IPS-NIHi7 (cell line): ENCODE results near the gene TENT4B.

Experiments
- DNase-seq: peaks from one replicate; pipeline ENCODE4 v3.0.0; 2012; ENCODE audit warnings: mixed read lengths; ENCODE audit errors: extremely low spot score

TENT4B gene

DNA sequence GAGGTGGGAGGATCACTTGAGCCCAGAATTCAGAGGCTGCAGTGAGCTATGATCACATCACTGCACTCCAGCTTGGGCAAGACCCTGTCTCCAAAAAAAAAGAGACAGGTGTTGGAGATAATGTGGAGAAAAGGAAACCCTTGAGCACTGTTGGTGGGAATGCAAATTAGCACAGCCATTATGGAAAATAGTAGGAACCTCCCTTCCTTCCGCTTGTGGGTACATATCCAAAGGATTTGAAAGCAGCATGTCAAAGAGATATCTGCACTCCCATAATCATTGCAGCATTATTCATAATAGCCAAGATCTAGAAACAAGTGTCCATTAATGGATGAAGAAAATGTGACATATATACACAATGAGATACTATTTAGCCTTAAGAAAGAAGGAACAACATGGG, 103.5 kb downstream of the TENT4B start:
- no peak for DNase-seq

DNA sequence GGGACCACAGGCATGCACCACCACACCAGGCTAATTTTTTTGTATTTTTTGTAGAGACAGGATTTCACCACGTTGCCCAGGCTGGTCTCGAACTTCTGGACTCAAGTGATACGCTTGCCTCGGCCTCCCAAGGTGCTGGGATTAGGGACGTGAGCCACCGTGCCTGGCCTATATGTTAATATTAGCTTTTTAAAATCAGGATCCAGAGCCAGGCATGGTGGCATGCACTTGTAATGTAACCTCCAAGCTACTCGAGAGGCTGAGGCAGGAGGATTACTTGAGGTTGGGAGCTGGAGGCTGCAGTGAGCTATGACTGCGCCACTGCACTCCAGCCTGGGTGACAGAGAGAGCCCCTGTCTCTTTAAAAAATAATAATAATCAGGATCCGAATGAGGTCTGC, 104.8 kb downstream of the TENT4B start:
- DNase-seq, result no peak

DNA sequence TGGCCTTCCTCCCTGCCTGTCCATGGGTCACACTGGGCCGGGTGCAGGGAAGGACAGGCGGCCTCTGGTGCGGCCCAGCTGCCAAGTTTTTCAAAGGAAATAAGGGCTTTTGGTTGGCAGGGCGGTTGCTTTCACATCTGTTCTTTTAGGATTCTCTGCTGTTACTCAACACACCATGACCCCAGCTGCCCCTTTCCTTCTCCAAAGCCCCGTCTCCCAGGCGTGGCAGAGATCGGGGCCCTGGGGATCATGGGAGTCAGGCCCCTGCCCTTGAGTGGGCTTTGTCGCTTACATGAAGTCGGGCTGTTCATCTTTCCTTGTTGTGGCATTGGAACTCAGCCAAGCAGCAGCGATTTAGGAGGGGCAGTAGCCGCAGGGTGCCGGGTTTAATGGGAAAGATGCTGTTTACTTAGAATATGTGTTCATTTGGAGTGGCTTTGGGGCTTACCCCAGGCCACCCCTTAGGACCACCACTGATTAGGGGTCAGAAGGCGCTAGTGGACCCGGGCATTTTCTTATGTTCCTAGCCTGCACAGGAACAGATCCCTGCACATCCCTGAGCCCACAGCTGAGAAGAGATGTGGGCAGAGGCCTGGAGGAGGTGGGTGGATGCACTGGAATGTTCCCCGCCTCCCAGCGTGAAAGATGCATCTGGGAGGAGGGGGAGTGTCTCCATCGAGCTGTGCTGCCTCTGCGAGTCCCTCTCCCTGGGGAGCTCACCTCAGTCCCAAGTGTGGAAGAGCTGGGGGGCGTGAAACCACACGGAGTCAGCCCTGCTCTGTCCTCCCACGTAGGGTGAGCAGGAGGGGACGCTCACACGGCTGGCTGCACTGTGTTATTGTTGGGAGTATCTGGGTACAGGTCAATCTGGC, 106.5 kb downstream of the TENT4B start:
- DNase-seq, result no peak

- DNase-seq, result no peak
Observed at GRCh38 chr16:50260206-50261159, 107.4 kb downstream of the TENT4B start.

DNA sequence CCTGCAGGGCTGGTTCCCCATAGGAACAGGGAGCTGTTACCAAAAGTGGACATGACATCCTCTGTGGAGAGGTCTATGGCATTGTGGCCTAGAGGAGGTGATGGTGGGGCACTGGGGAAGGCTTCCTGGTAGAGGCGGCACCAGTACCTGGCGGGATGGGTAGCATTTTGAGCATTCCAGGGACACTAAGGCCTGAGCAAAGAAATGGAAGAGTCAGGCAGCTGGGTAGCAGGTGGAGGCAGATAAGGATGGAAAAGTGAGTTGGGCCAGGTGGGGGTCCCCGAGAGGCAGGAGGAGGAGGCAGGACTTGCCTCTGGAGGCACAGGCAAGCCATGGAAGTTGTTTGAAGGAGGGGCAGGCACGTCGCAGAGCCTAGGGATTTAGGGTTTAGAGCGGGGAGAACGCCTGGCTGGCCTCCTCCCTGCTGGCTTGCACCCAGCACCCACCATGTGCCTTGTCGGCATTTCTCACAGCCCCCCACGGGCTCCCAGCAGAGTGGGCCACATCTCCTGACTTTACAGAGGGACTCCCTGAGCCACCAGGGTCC, 108.1 kb downstream of the TENT4B start:
- no peak for DNase-seq

DNA sequence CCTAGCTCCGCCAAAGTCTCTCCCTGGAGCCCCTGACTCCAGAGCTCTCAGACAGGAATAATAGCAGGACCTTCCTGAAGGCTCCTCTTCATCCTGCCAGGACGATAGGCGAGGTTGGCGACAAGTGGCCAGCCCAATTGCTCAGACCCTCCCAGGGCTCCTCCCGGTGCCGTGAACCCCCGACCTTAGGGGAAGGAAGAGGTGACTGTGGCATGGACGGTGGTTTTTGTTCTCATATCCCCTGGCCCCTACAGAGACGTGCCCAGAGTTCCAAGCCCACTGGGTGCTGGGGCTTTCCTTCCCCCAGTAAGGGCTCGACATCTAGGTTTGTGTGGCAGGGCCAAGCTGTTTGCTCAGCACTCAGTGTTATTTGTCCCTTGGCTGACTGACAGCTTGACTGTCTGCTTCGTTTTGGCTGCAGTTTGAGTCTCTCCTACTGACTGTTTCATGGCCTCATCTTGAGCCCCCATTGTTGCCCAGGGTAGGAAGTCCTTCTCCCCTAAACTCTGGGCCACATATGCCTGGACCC, 108.7 kb downstream of the TENT4B start:
- no peak for DNase-seq

DNA sequence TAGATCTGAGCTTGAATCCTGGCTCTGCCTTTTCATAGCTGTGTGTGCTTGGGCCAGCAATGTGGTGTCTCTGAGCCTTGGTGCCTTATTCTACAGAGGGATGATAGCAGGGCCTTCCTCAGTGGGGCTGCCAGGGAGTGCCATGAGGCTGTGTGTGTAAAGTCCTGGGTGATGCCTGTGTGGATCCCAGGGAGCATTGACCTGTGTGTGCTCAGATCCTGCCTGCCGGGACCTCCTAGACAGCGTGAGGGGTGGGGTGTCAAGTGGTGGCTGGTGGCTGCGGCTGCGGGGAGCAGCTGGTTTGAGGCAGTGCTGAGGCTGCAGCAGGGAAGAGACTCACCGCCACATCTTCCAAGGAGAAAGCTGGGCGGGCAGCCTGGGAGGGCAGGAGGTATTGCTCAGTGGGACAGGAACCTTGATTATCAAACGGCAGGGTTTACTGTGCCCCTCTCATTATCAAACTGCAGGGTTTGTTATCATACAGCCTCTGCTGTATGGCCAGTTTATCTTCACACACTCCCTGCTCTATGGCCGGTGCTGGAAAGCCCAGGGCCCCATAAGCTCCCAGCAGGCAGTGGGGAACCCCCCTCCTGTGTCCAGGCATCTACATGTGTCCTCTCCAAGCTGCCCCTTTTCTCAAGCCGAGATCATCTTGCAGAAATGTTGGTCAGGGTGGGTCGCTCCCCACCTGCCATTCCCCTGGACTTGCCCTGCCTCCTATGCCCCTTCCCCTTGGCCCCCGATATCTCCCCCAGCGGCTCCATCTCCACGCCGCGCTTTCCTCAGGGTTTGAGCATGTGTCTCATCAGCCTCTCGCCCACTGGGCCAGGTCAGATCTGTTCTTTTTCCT, 110.2 kb downstream of the TENT4B start:
- DNase-seq, result no peak

- no peak for DNase-seq
Observed at GRCh38 chr16:50263940-50264929, 111.1 kb downstream of the TENT4B start.

DNA sequence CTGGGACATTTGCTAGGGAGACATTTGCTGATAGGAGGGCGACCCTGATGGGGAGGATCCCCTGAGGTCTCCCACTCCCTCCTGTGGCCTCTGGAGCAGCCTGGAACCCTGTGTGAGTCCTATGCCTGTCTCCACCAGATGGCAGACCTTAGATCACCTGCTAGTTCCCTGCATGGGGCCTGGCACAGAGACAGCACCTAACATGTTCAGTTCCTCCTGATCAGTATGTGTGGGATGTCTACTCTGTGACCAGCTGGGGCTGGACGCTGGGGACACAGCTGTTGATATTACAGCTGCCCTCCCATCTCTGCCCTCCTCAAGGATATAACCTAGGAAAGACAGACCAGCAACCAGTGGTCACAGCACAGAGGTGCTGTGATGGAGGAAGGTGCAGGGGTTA, 112.2 kb downstream of the TENT4B start:
- DNase-seq, result no peak

- DNase-seq, result no peak
Observed at GRCh38 chr16:50265716-50266336, 112.7 kb downstream of the TENT4B start.

- DNase-seq, result peak; percentile 74
Observed at GRCh38 chr16:50266337-50267091, 113.4 kb downstream of the TENT4B start, which contains the start of gene ADCY7. Gene ADCY7, plus strand, starts transcription at chr16:50266551. Its CDS starts 21,629 bp downstream, at chr16:50288180.

- no peak for DNase-seq
Observed at GRCh38 chr16:50267151-50267631, 114.1 kb downstream of the TENT4B start.

- DNase-seq, result no peak
Observed at GRCh38 chr16:50267651-50268050, 114.5 kb downstream of the TENT4B start.

DNA sequence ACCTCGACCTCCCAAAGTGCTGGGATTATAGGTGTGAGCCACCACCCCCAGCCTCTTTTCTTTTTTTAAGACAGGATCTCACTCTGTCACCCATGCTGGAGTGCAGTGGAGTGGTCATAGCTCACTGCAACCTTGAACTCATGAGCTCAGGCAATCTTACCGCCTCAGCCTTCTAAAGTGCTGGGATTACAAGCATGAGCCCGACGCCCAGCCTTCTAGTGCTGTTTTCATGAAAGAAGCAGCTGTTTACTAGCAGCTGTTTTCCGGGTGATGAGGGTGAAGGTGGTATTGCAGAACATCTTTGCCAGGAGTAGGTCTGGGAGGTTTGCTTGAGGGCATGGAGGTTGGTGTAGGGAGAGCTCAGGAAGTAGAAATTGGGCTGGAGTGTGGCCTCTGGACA, 115.2 kb downstream of the TENT4B start:
- no peak for DNase-seq

- no peak for DNase-seq
Observed at GRCh38 chr16:50269061-50269705, 116.1 kb downstream of the TENT4B start.

DNA sequence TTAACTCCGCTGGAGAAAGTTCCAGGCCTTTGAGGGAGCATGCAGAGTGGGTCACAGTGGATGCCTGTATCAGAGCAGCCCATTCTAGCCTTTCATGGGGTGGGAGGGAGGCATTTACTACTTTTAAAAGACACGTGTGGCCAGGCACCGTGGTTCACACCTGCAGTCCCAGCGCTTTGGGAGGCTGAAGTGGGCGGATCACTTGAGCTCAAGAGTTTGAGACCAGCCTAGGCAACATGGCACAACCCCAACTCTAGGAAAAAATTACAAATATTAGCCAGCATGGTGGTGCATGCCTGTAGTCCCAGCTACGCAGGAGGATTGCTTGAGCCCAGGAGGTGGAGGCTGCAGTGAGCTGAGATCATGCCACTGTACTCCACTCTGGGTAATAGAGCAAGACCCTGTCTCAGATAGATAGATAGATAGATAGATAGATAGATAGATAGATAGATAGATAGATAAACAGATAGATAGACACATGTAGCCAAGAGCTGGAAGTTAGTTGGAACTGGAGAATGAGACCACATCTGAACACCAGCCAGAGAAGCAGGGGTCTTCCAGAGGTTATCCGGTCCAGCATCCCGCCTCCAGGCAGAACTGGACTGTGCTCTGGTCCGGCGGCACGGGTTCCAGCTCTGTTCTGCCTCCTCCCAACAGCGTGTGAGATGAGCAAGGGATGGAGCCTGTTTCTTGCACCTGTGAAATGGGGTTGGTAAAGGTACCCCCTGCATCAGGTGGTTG, 116.8 kb downstream of the TENT4B start:
- no peak for DNase-seq

DNA sequence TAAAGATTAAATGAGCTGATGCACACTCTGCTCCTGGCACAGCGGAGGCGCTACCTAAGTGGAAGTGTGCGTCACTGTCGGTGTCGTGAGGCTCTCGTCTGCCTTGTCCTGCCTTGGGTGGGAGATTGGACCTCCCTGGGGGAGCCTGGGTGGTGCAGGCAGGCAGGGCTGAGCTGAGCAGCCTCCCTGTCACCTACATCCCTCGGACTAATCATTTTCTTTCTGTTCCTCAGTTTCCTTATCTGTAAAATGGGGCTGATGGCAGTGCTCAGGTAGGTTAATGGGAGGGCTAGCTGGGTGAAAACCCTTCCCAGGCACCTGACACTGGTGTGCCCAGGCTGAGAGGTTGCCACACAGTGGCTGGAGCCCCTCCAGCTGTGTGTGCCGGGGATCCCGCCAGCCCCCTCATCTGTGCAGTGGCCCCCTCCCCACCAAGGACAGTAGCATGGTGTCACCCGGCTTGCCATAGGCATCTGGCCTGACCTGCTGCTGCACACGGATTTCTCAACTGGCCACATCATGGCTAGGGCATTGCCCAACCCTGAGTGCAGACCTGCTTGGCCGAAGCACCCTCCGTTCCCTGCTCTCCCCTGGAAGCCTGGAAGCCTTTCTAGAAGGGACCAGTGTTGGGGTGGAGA, 117.5 kb downstream of the TENT4B start:
- no peak for DNase-seq
